Epithelial cell of proximal tubule (primary cell): Measurements from ENCODE around the gene HDDC3. TPM values are rescaled to one million over a fixed set of nuclear protein-coding genes. Genes with fewer than 3 reads are reported as not detected.
"Not testable (repeated sequence)": the region's sequence is repeated elsewhere in the genome, so short reads cannot be mapped to it uniquely, and the experiment has no call there.

Experiments used
- DNase-seq: peaks from one replicate; pipeline ENCODE4 v3.0.0-alpha.2; 2011; ENCODE audit warnings: low read depth
- H3K4me3 ChIP-seq: 2 replicates; pipeline ENCODE4 v1.5.1; 2011; ENCODE audit warnings: low read depth, mild to moderate bottlenecking, low read length
- total RNA-seq: library from RNA; depleted of rRNA; stranded (reverse); fragments of >200 nt; gene quantifications from 2 replicates; pipeline ENCODE4 v1.2.3, GENCODE V29; 2015
- TF ChIP-seq, protein P1 (sequence below): conservative IDR thresholded peaks from 2 replicates; pipeline ENCODE4 v1.5.1; 2012; ENCODE audit warnings: low read depth, mild to moderate bottlenecking, low read length

HDDC3 gene
- total RNA-seq, 1 donor from 2014 or later: 28.5 TPM

DNA sequence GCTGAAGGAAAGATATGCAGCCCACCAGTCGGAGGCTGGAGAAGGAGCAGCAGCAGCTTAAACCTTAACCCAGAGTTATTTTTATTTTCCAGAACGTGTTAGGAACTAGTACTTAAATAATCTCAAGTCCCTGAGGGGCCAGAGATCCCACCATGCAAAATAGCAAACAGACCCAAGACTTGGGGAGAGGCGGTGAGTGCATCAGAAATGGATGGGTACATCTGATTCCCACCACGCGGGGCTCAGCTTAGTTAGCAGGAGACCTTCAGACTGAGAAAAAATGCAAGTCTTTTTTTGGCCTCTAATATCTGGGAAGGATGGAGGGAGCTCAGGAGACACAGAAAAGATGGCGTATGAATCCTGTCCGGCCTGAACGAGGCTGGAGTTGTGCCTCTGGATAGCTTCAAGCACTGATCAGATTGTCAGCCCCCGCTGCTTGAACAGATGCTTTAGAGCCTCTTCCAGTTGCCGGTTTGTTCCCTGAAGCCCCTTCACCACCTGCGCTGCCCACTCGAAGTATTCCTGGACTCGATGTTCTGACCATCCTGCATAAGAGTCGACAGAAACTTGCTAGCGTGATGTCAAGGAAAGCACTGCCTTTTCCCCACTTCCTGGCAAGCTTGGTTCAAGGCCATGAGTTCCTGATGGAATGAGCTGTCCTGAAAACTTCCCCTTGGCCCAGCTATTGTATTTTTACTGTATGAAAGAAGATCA is 1.3 kb downstream of the HDDC3 start:
- TF ChIP-seq, protein P1, sequence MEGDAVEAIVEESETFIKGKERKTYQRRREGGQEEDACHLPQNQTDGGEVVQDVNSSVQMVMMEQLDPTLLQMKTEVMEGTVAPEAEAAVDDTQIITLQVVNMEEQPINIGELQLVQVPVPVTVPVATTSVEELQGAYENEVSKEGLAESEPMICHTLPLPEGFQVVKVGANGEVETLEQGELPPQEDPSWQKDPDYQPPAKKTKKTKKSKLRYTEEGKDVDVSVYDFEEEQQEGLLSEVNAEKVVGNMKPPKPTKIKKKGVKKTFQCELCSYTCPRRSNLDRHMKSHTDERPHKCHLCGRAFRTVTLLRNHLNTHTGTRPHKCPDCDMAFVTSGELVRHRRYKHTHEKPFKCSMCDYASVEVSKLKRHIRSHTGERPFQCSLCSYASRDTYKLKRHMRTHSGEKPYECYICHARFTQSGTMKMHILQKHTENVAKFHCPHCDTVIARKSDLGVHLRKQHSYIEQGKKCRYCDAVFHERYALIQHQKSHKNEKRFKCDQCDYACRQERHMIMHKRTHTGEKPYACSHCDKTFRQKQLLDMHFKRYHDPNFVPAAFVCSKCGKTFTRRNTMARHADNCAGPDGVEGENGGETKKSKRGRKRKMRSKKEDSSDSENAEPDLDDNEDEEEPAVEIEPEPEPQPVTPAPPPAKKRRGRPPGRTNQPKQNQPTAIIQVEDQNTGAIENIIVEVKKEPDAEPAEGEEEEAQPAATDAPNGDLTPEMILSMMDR: peak; percentile 6
- peak overlapping the region; percentile 73 for H3K4me3 ChIP-seq

DNA sequence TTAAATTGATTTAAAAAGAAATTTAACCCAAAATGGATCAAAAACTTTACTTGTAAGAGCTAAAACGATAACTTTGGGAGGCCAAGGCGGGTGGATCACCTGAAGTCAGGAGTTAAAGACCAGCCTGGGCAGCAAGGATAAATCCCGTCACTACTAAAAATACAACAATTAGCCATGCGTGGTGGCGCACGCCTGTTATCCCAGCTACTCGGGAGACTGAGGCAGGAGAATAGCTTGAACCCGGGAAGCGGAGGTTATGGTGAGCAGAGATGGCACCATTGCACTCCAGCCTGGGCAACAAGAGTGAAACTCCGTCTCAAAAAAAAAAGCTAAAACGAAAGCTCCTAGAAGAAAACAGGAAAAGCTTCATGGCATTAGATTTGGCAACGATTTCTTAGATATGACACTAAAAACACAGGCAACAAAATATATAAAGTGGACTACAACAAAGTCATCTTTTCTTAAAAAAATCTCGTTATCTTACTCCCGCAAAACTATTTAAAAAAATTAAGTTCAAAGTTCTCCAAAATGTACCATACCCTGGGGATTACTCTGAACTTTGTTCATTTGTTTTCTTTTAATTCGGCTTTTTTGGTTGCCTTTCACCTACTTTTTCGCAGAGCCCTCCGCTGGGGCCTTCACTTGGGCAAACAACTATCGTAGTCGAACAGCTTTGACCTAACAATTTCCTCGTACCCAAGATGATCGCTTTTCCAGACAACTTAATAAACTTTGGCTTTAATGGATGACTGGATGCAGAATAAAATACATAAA is 2.9 kb downstream of the HDDC3 start:
- H3K4me3 ChIP-seq: peak overlapping the region; percentile 73
- DNase-seq: no peak
- TF ChIP-seq, protein P1: no peak

More for the DNA sequence above, 1.3 kb downstream of the HDDC3 start:
- DNase-seq: no peak

DNA sequence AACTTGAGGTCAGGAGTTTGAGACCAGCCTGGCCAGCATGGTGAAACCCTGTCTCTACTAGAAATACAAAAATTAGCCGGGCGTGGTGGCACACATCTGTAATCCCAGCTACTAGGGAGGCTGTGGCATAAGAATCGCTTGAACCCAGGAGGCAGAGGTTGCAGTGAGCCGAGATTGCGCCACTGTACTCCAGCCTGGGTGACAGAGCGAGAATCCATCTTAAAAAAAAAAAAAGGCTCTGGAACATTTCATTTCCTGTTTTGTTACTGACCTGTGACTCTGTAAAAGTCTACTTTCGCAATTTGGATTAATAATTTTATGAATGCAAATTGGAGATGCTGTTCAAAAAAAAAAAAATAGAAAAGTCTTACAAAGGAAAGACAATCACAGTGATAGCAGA is 4.2 kb downstream of the HDDC3 start:
- DNase-seq, H3K4me3 ChIP-seq: not testable (repeated sequence)

DNA sequence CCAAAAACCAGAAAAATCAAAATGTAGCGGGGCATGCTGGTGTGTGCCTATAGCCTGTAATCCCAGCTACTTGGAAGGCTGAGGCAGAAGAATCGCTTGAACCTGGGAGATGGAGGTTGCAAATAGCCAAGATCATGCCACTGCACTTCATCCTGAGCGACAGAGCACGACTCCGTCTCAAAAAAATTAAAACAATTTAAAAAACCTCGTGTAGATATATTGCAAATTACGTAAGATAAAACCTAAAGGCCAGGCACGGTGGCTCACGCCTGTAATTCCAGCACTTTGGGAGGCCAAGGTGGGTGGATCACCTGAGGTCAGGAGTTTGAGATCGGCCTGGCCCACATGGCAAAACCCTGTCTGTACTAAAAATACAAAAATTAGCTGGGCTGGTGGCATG is 5.6 kb downstream of the HDDC3 start:
- not testable (repeated sequence) for H3K4me3 ChIP-seq, DNase-seq

DNA sequence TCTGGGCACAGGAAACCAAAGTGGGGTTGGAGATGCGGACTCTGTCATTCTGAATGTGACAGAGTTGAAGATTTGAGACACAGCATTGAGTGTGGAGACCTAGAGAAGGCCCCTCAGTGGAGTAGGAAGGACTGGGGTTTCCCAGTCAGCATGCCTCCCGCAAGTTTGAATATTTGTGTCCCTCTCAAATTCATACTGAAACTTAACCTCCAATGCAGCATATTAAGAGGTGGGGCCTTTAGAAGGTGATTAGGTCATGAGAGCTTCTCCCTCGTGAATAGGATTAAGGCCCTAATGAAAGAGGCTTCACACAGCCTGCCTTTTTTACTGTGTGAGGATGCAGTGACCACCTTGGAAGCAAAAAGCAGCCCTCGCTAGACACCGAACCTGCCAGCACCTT is 8.0 kb downstream of the HDDC3 start:
- no peak overlapping the region for H3K4me3 ChIP-seq
- TF ChIP-seq, protein P1: no peak
- no peak for DNase-seq

DNA sequence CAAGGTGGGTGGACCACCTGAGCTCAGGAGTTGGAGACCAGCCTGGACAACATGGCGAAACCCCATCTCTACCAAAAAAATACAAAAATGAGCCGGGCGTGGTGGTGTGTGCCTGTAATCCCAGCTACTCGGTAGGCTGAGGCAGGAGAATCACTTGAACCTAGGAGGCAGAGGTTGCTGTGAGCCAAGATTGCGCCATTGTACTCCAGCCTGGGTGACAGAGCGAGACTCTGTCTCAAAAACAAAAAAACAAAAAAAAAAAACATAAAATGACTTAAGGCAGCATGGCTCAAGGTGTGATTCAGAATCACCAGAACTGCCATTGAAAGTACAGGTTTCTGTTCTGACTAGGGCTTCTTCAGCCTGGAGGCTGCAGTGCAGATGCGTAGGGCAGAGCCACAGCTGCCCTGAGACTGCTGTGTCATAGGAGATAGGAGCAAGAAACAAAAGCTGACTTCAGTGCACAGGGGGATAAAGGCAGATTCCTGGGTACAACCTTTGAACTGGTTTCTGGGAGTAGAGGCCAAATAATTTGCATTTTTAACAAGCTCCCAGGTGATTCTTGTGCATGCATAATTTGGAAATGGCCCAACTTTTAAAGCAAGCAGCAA is 9.5 kb downstream of the HDDC3 start:
- not testable (repeated sequence) for DNase-seq, H3K4me3 ChIP-seq

DNA sequence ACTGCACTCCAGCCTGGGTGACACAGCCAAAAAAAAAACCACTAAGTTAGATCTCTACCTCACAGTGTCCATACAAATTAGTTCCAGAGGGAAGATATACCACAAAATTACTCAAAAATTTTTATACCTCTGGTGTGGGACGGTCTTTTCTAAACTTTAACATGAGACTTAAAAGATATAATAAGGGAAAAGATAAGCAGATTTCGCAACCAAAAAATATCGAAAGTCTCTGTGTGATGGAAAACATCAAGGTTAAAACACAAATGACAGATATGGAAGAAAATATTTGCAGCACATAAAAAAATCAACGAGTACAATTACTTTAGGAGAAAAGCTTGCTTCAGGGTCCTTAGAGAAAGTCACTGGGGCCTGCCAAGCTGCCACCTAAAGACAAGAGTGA is 10.5 kb downstream of the HDDC3 start:
- TF ChIP-seq, protein P1: no peak
- H3K4me3 ChIP-seq: no peak overlapping the region
- DNase-seq: no peak

DNA sequence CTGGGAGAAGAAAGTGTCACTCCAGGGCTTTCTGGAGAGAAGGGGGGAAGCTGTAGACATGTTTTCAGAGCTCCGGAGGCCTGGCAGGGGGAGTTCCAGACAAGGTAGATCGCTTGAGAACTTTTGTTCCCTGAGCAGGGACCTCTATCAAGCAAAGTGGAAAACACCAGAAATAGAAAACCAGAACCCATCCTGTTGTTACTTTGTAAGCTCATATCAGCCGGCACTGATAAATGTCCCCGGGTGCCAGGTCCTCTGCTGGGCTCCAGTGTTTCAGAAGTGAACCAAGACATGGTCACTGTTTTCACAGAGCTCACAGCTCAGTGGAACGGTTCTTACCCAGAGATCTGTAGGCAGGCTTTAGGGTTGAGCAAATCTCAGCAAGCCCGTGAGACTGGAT is 13.5 kb downstream of the HDDC3 start:
- DNase-seq: no peak
- TF ChIP-seq, protein P1: no peak
- H3K4me3 ChIP-seq: no peak overlapping the region
